ENCODE results near the gene ZNF784. TPM values are rescaled to one million over a fixed set of nuclear protein-coding genes. Genes with fewer than 3 reads are reported as not detected.

ZNF784 gene
- total RNA-seq, 1 experiment from 2014 or later: 10.2 TPM

- TF ChIP-seq CTCF (IDR thresholded peaks at IDR 0.05; ENCODE audit: insufficient read depth in 1 of 2, low read depth in 1 of 2, low read length in 1 of 2, severe bottlenecking in 1 of 2, unreplicated experiment in 1 of 2): no peak
- Mint-ChIP-seq H3K4me3 (ENCODE audit: unreplicated experiment) (peak overlapping the region; percentile 75), H3K4me1 (ENCODE audit: low read depth, unreplicated experiment) (peaks cover 16% of the 10 kb centered on the region), H3K36me3 (ENCODE audit: insufficient read depth, unreplicated experiment) (peaks cover 24% of the 10 kb centered on the region), H3K9me3 (ENCODE audit: unreplicated experiment) (no peaks in the 10 kb centered on the region), H3K27ac (ENCODE audit: unreplicated experiment) (peak overlapping the region; percentile 81), H3K27me3 (ENCODE audit: insufficient read depth, unreplicated experiment) (no peaks in the 10 kb centered on the region)
- peak; percentile 98 for DNase-seq
- no peaks in the 10 kb centered on the region for H3K36me3 ChIP-seq (ENCODE audit: control insufficient read depth, insufficient read depth, low read length)
- intact Hi-C loops (cut with micrococcal nuclease; ENCODE audit: unreplicated experiment): loop anchor here (1.0 kb wide), 1 partner anchor 12 kb away; the partner anchor contains the start of gene FIZ1
- peaks cover 11% of the 10 kb centered on the region for H3K4me1 ChIP-seq
- TSS peak; percentile 84 for BruUV-seq (replicated peaks)
- POLR2A ChIA-PET: interaction anchor here (0.8 to 2.9 kb wide), 3 partner anchors 12 to 125 kb away, joined by 4 to 21 read pairs (median 4); partner anchors contain the start of genes FIZ1, ISOC2, ZNF524 and ZNF865
- H3K27me3 ChIP-seq (replicated peaks; ENCODE audit: control insufficient read depth, insufficient read depth, low read length): no peaks in the 10 kb centered on the region
- H3K4me3 ChIP-seq (ENCODE audit: low read depth, low read length): peak overlapping the region; percentile 42
- H3K9me3 ChIP-seq: no peaks in the 10 kb centered on the region
- CTCF ChIA-PET: interaction anchor here (1.0 to 1.4 kb wide), 4 partner anchors 12 to 75 kb away, joined by 3 to 5 read pairs (median 4); partner anchors contain the start of gene FIZ1
Observed at GRCh38 chr19:55586976-55587668, 37.2 kb downstream of the ZNF784 start.

- no TSS peak for BruUV-seq (replicated peaks)
- CTCF ChIA-PET: interaction anchor here (0.6 to 1.0 kb wide), 2 partner anchors 52 to 54 kb away, joined by 3 read pairs; no protein-coding TSS in a partner anchor
- peak overlapping the region; percentile 40 for H3K27ac Mint-ChIP-seq (ENCODE audit: unreplicated experiment)
Observed at GRCh38 chr19:55585658-55586339, 38.6 kb downstream of the ZNF784 start.

More at GRCh38 chr19:55585658-55586339, 38.6 kb downstream of the ZNF784 start:
- H3K4me1 Mint-ChIP-seq (ENCODE audit: low read depth, unreplicated experiment): peaks cover 27% of the 10 kb centered on the region
- POLR2A ChIA-PET: interaction anchor here (0.6 to 2.9 kb wide), 3 partner anchors 14 to 1953 kb away, joined by 3 to 21 read pairs (median 3); partner anchors contain the start of genes FIZ1 and ZNF524
- H3K9me3 Mint-ChIP-seq (ENCODE audit: unreplicated experiment): no peaks in the 10 kb centered on the region
- DNase-seq: peak; percentile 61 to 70
- H3K27me3 Mint-ChIP-seq (ENCODE audit: insufficient read depth, unreplicated experiment): no peaks in the 10 kb centered on the region
- H3K4me3 Mint-ChIP-seq (ENCODE audit: unreplicated experiment): peak overlapping the region; percentile 75
- Histone ChIP-seq H3K9me3 (no peaks in the 10 kb centered on the region), H3K4me3 (ENCODE audit: low read depth, low read length) (peak overlapping the region; percentile 29), H3K27me3 (replicated peaks; ENCODE audit: control insufficient read depth, insufficient read depth, low read length) (no peaks in the 10 kb centered on the region), H3K36me3 (ENCODE audit: control insufficient read depth, insufficient read depth, low read length) (no peaks in the 10 kb centered on the region), H3K4me1 (peaks cover 20% of the 10 kb centered on the region)
- peaks cover 28% of the 10 kb centered on the region for H3K36me3 Mint-ChIP-seq (ENCODE audit: insufficient read depth, unreplicated experiment)
- intact Hi-C loops (cut with micrococcal nuclease; ENCODE audit: unreplicated experiment): no loop called here
- TF ChIP-seq CTCF (IDR thresholded peaks at IDR 0.05; ENCODE audit: insufficient read depth in 1 of 2, low read depth in 1 of 2, low read length in 1 of 2, severe bottlenecking in 1 of 2, unreplicated experiment in 1 of 2): no peak

All from Caco-2 (cell line).